MM.1S (cell line): ENCODE measurements around the gene STRADB.

Experiments
- EZH2 ChIP-seq: fragments of 300-600 bp; sonication (generic); optimal IDR thresholded peaks from 2 replicates; pipeline ENCODE3; 2017; ENCODE audit warnings: low read depth, mild to moderate bottlenecking, antibody characterized with exemption, low read length, mixed read lengths
- TF ChIP-seq, protein P1 (sequence below): fragments of 300-600 bp; sonication (generic); IDR thresholded peaks from 2 replicates; pipeline ENCODE4 v1.5.1; 2016; ENCODE audit warnings: antibody characterized with exemption, low read length, mixed read lengths

GRCh38 chr2:201406077-201406662 lies 45.4 kb upstream of the STRADB start:
- TF ChIP-seq, protein P1, sequence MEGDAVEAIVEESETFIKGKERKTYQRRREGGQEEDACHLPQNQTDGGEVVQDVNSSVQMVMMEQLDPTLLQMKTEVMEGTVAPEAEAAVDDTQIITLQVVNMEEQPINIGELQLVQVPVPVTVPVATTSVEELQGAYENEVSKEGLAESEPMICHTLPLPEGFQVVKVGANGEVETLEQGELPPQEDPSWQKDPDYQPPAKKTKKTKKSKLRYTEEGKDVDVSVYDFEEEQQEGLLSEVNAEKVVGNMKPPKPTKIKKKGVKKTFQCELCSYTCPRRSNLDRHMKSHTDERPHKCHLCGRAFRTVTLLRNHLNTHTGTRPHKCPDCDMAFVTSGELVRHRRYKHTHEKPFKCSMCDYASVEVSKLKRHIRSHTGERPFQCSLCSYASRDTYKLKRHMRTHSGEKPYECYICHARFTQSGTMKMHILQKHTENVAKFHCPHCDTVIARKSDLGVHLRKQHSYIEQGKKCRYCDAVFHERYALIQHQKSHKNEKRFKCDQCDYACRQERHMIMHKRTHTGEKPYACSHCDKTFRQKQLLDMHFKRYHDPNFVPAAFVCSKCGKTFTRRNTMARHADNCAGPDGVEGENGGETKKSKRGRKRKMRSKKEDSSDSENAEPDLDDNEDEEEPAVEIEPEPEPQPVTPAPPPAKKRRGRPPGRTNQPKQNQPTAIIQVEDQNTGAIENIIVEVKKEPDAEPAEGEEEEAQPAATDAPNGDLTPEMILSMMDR, result no peak
- no peak for TF ChIP-seq EZH2
